ENCODE data around the gene AMER2. TPM values are rescaled to one million over a fixed set of nuclear protein-coding genes. Genes with fewer than 3 reads are reported as not detected.

Gene AMER2
- total RNA-seq, 1 donor from 2014 or later: 4.1 TPM

GRCh38 chr13:25149711-25150110, 22.4 kb downstream of the AMER2 start:
- Mint-ChIP-seq H3K36me3 (ENCODE audit: low read depth) (no peaks in the 10 kb centered on the region), H3K4me1 (peaks cover 13% of the 10 kb centered on the region), H3K9me3 (peaks cover 7% of the 10 kb centered on the region), H3K27me3 (ENCODE audit: low read depth) (peaks cover 20% of the 10 kb centered on the region), H3K4me3 (no peak overlapping the region), H3K27ac (ENCODE audit: unreplicated experiment) (no peak overlapping the region)
- TF ChIP-seq CTCF (conservative IDR thresholded peaks at IDR 0.05): no peak
- no peak for DNase-seq (ENCODE audit: low read depth, low spot score)

GRCh38 chr13:25148402-25148771, 23.7 kb downstream of the AMER2 start:
- Mint-ChIP-seq H3K27me3 (ENCODE audit: low read depth) (peaks cover 18% of the 10 kb centered on the region), H3K27ac (ENCODE audit: unreplicated experiment) (no peak overlapping the region), H3K4me3 (no peak overlapping the region), H3K4me1 (peaks cover 5% of the 10 kb centered on the region), H3K36me3 (ENCODE audit: low read depth) (no peaks in the 10 kb centered on the region), H3K9me3 (peaks cover 7% of the 10 kb centered on the region)
- DNase-seq (ENCODE audit: low read depth, low spot score): no peak
- TF ChIP-seq CTCF (conservative IDR thresholded peaks at IDR 0.05): no peak

- Mint-ChIP-seq H3K4me1 (no peaks in the 10 kb centered on the region), H3K36me3 (ENCODE audit: low read depth) (no peaks in the 10 kb centered on the region), H3K27me3 (ENCODE audit: low read depth) (peaks cover 18% of the 10 kb centered on the region), H3K27ac (ENCODE audit: unreplicated experiment) (no peak overlapping the region), H3K4me3 (no peak overlapping the region), H3K9me3 (peaks cover 7% of the 10 kb centered on the region)
- no peak for TF ChIP-seq CTCF (conservative IDR thresholded peaks at IDR 0.05)
- DNase-seq (ENCODE audit: low read depth, low spot score): no peak
Measured at GRCh38 chr13:25147638-25148401, 24.3 kb downstream of the AMER2 start.

GRCh38 chr13:25143706-25144105, 28.4 kb downstream of the AMER2 start:
- Mint-ChIP-seq H3K27me3 (ENCODE audit: low read depth) (peaks cover 2% of the 10 kb centered on the region), H3K9me3 (peaks cover 3% of the 10 kb centered on the region)

GRCh38 chr13:25141042-25141441, 31.0 kb downstream of the AMER2 start:
- peaks cover 26% of the 10 kb centered on the region for H3K27me3 Mint-ChIP-seq (ENCODE audit: low read depth)
- no peak overlapping the region for H3K4me3 Mint-ChIP-seq
- H3K4me1 Mint-ChIP-seq: peaks cover 11% of the 10 kb centered on the region

More at GRCh38 chr13:25143706-25144105, 28.4 kb downstream of the AMER2 start:
- Mint-ChIP-seq H3K36me3 (ENCODE audit: low read depth) (peaks cover 4% of the 10 kb centered on the region), H3K27ac (ENCODE audit: unreplicated experiment) (no peak overlapping the region), H3K4me3 (no peak overlapping the region), H3K4me1 (no peaks in the 10 kb centered on the region)
- DNase-seq (ENCODE audit: low read depth, low spot score): no peak
- no peak for TF ChIP-seq CTCF (conservative IDR thresholded peaks at IDR 0.05)

More at GRCh38 chr13:25141042-25141441, 31.0 kb downstream of the AMER2 start:
- TF ChIP-seq CTCF (conservative IDR thresholded peaks at IDR 0.05): no peak
- no peak overlapping the region for H3K27ac Mint-ChIP-seq (ENCODE audit: unreplicated experiment)
- H3K36me3 Mint-ChIP-seq (ENCODE audit: low read depth): peaks cover 4% of the 10 kb centered on the region
- H3K9me3 Mint-ChIP-seq: no peaks in the 10 kb centered on the region
- no peak for DNase-seq (ENCODE audit: low read depth, low spot score)
